Small intestine (tissue), 7 donors: ENCODE measurements around the gene IPO7. TPM values are rescaled to one million over a fixed set of nuclear protein-coding genes. Genes with fewer than 3 reads are reported as not detected.
"Not testable (repeated sequence)": the region's sequence is repeated elsewhere in the genome, so short reads cannot be mapped to it uniquely, and the experiment has no call there.

Source experiments
- DNase-seq, 2 donors: peaks; one replicate each; pipeline versions ENCODE4 v3.0.0 to v3.0.0-alpha.2; 2013
- FAIRE-seq: peaks from 2 replicates; lab custom pipeline; 2012; peaks lifted over from hg19 to GRCh38; lab: Jason Lieb, UNC
- H3K27ac ChIP-seq, 3 donors: one replicate each; pipeline ENCODE4 v1.5.1; 2013; ENCODE audit warnings: low read length in 2 of 3, mild to moderate bottlenecking in 2 of 3, control low read depth in 1 of 3, inconsistent platforms in 1 of 3, low read depth in 1 of 3, moderate library complexity in 1 of 3
- H3K27me3 ChIP-seq, 3 donors: one replicate each; pipeline ENCODE4 v1.6.1; 2013; ENCODE audit warnings: low read length in 3 of 3, inconsistent platforms in 1 of 3; ENCODE audit not compliant: control insufficient read depth in 3 of 3, insufficient read depth in 3 of 3
- H3K36me3 ChIP-seq, 3 donors: one replicate each; pipeline ENCODE4 v1.6.1; 2013; ENCODE audit warnings: low read length in 3 of 3, inconsistent platforms in 1 of 3, low read depth in 1 of 3, mild to moderate bottlenecking in 1 of 3, moderate library complexity in 1 of 3; ENCODE audit not compliant: control insufficient read depth in 3 of 3, insufficient read depth in 2 of 3
- H3K4me1 ChIP-seq, 3 donors: one replicate each; pipeline ENCODE4 v1.6.1; 2013; ENCODE audit warnings: low read length in 2 of 3, inconsistent platforms in 1 of 3, low read depth in 1 of 3, mild to moderate bottlenecking in 1 of 3, moderate library complexity in 1 of 3; ENCODE audit not compliant: control insufficient read depth in 3 of 3, insufficient read depth in 2 of 3
- H3K4me3 ChIP-seq, 3 donors: one replicate each; pipeline ENCODE4 v1.5.1; 2013; ENCODE audit warnings: low read length in 3 of 3, control low read depth in 1 of 3, inconsistent platforms in 1 of 3, low read depth in 1 of 3, mild to moderate bottlenecking in 1 of 3, moderate library complexity in 1 of 3
- H3K9me3 ChIP-seq, 2 donors: one replicate each; pipeline ENCODE4 v1.6.1; 2013; ENCODE audit warnings: low read depth in 1 of 2, low read length in 1 of 2; ENCODE audit not compliant: control insufficient read depth in 2 of 2, insufficient read depth in 1 of 2
- WGBS, 3 donors: extraction: QIAGEN DNeasy Blood & Tissue Kit; methylation state at CpG; one replicate each; pipeline ENCODE4 v1.1.7; 2013; 5-methylcytosine and 5-hydroxymethylcytosine counted together
- polyA plus RNA-seq, 4 donors: library from polyadenylated mRNA; stranded (reverse) in 3 of 4; unstranded in 1 of 4; fragments of 200-250 nt in 3 of 4; fragments of 120-200 nt in 1 of 4; gene quantifications; one replicate each; pipeline versions ENCODE4 v1.2.1 to v1.2.3, GENCODE V29; 2013
- donor health status: healthy with polysubstance abuse.
- donor health status: control.
- donor health status: control.
- donor health status: Bipolar disorder and iron deficiency.
- donor health status: healthy.

Gene IPO7
- polyA plus RNA-seq, 4 donors = 21.5 to 91.8 (median 33.8) TPM

- no peak for DNase-seq
- no peaks in the 10 kb centered on the region for H3K27me3 ChIP-seq
- no peak overlapping the region for H3K27ac ChIP-seq
- H3K4me1 ChIP-seq = peaks cover 0 to 4% (median under 1%) of the 10 kb centered on the region in 3 donors
- no peak for FAIRE-seq
- peaks cover 0 to 13% (median 1%) of the 10 kb centered on the region in 3 donors for H3K36me3 ChIP-seq
- no peaks in the 10 kb centered on the region for H3K9me3 ChIP-seq
- WGBS, 3 donors = 43 to 52% (median 46%) methylated on average over 2 of the region's 2 CpGs
- H3K4me3 ChIP-seq = peak overlapping the region in 1 of 3 donors; percentile 87
Measured at GRCh38 chr11:9386086-9386485, 1.6 kb downstream of the IPO7 start.

GRCh38 chr11:9386901-9387300 is 2.4 kb downstream of the IPO7 start:
- DNase-seq (no peak), FAIRE-seq (no peak)
- peaks cover 0 to 15% (median 1%) of the 10 kb centered on the region in 3 donors for H3K36me3 ChIP-seq
- H3K27me3 ChIP-seq = no peaks in the 10 kb centered on the region
- WGBS, 3 donors = 19 to 32% (median 22%) methylated on average over 1 of the region's 1 CpG
- H3K4me3 ChIP-seq = no peak overlapping the region
- H3K9me3 ChIP-seq = no peaks in the 10 kb centered on the region
- H3K4me1 ChIP-seq = peaks cover 0 to 4% (median 0%) of the 10 kb centered on the region in 3 donors
- H3K27ac ChIP-seq = no peak overlapping the region

GRCh38 chr11:9396310-9396709 is 11.9 kb downstream of the IPO7 start:
- Histone ChIP-seq H3K4me1 (peaks cover 0 to 2% (median 0%) of the 10 kb centered on the region in 3 donors), H3K36me3 (peaks cover 0 to 10% (median 0%) of the 10 kb centered on the region in 3 donors), H3K4me3 (no peak overlapping the region), H3K27ac (no peak overlapping the region), H3K9me3 (no peaks in the 10 kb centered on the region), H3K27me3 (no peaks in the 10 kb centered on the region)
- WGBS, 3 donors = 95 to 96% (median 95%) methylated on average over 10 of the region's 10 CpGs
- FAIRE-seq (no peak), DNase-seq (no peak)

- Histone ChIP-seq H3K27ac (no peak overlapping the region), H3K36me3 (peaks cover 0 to 8% (median 0%) of the 10 kb centered on the region in 3 donors), H3K27me3 (no peaks in the 10 kb centered on the region), H3K4me1 (peaks cover 0 to 2% (median 0%) of the 10 kb centered on the region in 3 donors), H3K9me3 (no peaks in the 10 kb centered on the region), H3K4me3 (no peak overlapping the region)
- WGBS, 3 donors = 79 to 90% (median 88%) methylated on average over 3 of the region's 3 CpGs
- DNase-seq (no peak), FAIRE-seq (no peak)
Measured at GRCh38 chr11:9396752-9397151, 12.3 kb downstream of the IPO7 start.

- FAIRE-seq (no peak), DNase-seq (no peak)
- no peak overlapping the region for H3K27ac ChIP-seq
- WGBS, 3 donors = 75 to 81% (median 77%) methylated on average over 4 of the region's 4 CpGs
- H3K27me3 ChIP-seq = no peaks in the 10 kb centered on the region
- H3K4me1 ChIP-seq = peaks cover 0 to 2% (median 0%) of the 10 kb centered on the region in 3 donors
- no peaks in the 10 kb centered on the region for H3K9me3 ChIP-seq
- H3K4me3 ChIP-seq = no peak overlapping the region
- H3K36me3 ChIP-seq = peaks cover 0 to 9% (median 0%) of the 10 kb centered on the region in 3 donors
Measured at GRCh38 chr11:9397746-9398680, 13.6 kb downstream of the IPO7 start.

GRCh38 chr11:9399466-9399865 is 15.0 kb downstream of the IPO7 start:
- Histone ChIP-seq H3K9me3 (no peaks in the 10 kb centered on the region), H3K36me3 (peaks cover 0 to 14% (median 0%) of the 10 kb centered on the region in 3 donors), H3K27ac (no peak overlapping the region), H3K4me3 (no peak overlapping the region), H3K4me1 (peaks cover 0 to 2% (median 0%) of the 10 kb centered on the region in 3 donors), H3K27me3 (no peaks in the 10 kb centered on the region)
- no peak for DNase-seq
- no peak for FAIRE-seq

- peaks cover 0 to 26% (median 1%) of the 10 kb centered on the region in 3 donors for H3K36me3 ChIP-seq
- H3K27ac ChIP-seq, H3K9me3 ChIP-seq, H3K4me1 ChIP-seq, FAIRE-seq, H3K4me3 ChIP-seq, DNase-seq, H3K27me3 ChIP-seq: not testable (repeated sequence)
- WGBS, 3 donors = 82 to 84% (median 83%) methylated on average over 8 of the region's 8 CpGs
Measured at GRCh38 chr11:9401884-9402283, 17.4 kb downstream of the IPO7 start.

GRCh38 chr11:9428706-9429105 is 44.3 kb downstream of the IPO7 start:
- 74 to 89% (median 88%) methylated on average over 1 of the region's 1 CpG for WGBS, 3 donors
- no peaks in the 10 kb centered on the region for H3K9me3 ChIP-seq
- H3K4me3 ChIP-seq = no peak overlapping the region
- DNase-seq = no peak
- FAIRE-seq = no peak
- no peaks in the 10 kb centered on the region for H3K27me3 ChIP-seq
- no peaks in the 10 kb centered on the region for H3K4me1 ChIP-seq
- no peak overlapping the region for H3K27ac ChIP-seq
- H3K36me3 ChIP-seq = peaks cover 9 to 46% (median 16%) of the 10 kb centered on the region in 3 donors
